Mammary epithelial cell (primary cell): ENCODE measurements around the gene ROBO1.

Experiments used
- CTCF ChIP-seq, 2 donors: IDR thresholded peaks in 1 of 2; conservative IDR thresholded peaks in 1 of 2; 2 replicates each; pipeline ENCODE4 v1.5.1; 2011 to 2012; ENCODE audit warnings: inconsistent platforms in 2 of 2, low read length in 2 of 2, mild to moderate bottlenecking in 2 of 2, control low read depth in 1 of 2, low read depth in 1 of 2; ENCODE audit not compliant: insufficient read depth in 1 of 2; ENCODE audit errors: extremely low read depth in 1 of 2
- EZH2 ChIP-seq: IDR thresholded peaks from 2 replicates; pipeline ENCODE4 v1.6.1; 2012; ENCODE audit warnings: low read length, inconsistent platforms, borderline replicate concordance

DNA sequence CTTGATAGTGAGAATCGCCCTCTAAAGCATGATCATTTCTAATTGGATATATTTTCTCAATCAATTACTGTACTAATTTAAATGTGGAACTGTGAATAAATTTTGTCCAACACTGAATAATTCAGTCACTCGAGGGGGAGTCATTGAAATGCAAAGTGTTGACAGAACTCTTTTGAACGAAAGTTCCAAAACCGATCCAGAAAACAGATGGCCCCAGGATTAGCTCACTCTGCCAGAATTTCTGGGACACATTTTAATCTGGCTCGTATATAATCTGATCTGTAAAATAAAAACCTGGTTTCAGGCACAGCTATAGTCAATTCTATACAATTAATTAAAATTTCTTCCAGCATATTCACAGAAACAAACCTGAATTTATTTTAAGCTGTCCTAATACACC, 580.4 kb downstream of the ROBO1 start:
- TF ChIP-seq CTCF (conservative IDR thresholded peaks at IDR 0.05 in 1 of 2, IDR thresholded peaks at IDR 0.05 in 1 of 2; ENCODE audit: extremely low read depth in 1 of 2, insufficient read depth in 1 of 2, low read depth in 1 of 2, low read length in 2 of 2) (no peak), EZH2 (no peak)
